CD4-positive, alpha-beta memory T cell (primary cell): ENCODE results near the gene TAF11L10. TPM values are rescaled to one million over a fixed set of nuclear protein-coding genes. Genes with fewer than 3 reads are reported as not detected.
"Not testable (repeated sequence)": the region's sequence is repeated elsewhere in the genome, so short reads cannot be mapped to it uniquely, and the experiment has no call there.

Experiments used
- CTCF ChIA-PET: fragments of 350-600 bp; sonication (Branson Sonifier 250); formaldehyde crosslinking; loops from one replicate; lab custom pipeline; 2021; ENCODE audit warnings: inconsistent platforms; ENCODE audit not compliant: partially characterized antibody; lab: Charles Lee
- POLR2A ChIA-PET: fragments of 350-600 bp; sonication (Branson Sonifier 250); formaldehyde crosslinking; loops from one replicate; lab custom pipeline; 2021; ENCODE audit not compliant: partially characterized antibody; lab: Charles Lee
- DNase-seq, 5 donors: peaks; one replicate each; pipeline versions ENCODE4 v3.0.0 to v3.0.0-alpha.2; 2020 to 2022; ENCODE audit warnings: mixed read lengths in 1 of 5
- H3K27ac ChIP-seq: one replicate; pipeline ENCODE4 v1.7.0; 2013; ENCODE audit warnings: low read depth, low read length
- H3K27me3 ChIP-seq: 2 replicates; pipeline ENCODE4 v1.7.0; 2013; ENCODE audit warnings: mild to moderate bottlenecking, low read length, moderate library complexity; ENCODE audit not compliant: insufficient read depth
- H3K36me3 ChIP-seq: 2 replicates; pipeline ENCODE4 v1.7.0; 2013; ENCODE audit warnings: mild to moderate bottlenecking, low read length, moderate library complexity; ENCODE audit not compliant: insufficient read depth
- H3K4me1 ChIP-seq: 2 replicates; pipeline ENCODE4 v1.7.0; 2013; ENCODE audit warnings: mild to moderate bottlenecking, low read length, moderate library complexity; ENCODE audit not compliant: insufficient read depth
- H3K4me3 ChIP-seq, 2 donors: one replicate each; pipeline ENCODE4 v1.7.0; 2013; ENCODE audit warnings: low read length in 2 of 2, mild to moderate bottlenecking in 1 of 2
- H3K9me3 ChIP-seq, 2 donors: one replicate each; pipeline ENCODE4 v1.7.0; 2013; ENCODE audit warnings: low read length in 2 of 2, control low read depth in 1 of 2; ENCODE audit not compliant: control insufficient read depth in 1 of 2
- H3K27ac Mint-ChIP-seq, 7 donors: one replicate each; pipeline ENCODE4 v1.8.0; 2020 to 2021; ENCODE audit warnings: mixed read lengths in 7 of 7, mild to moderate bottlenecking in 6 of 7, inconsistent platforms in 3 of 7, moderate library complexity in 3 of 7
- H3K27me3 Mint-ChIP-seq, 2 donors: one replicate each; pipeline ENCODE4 v1.8.0; 2020 to 2021; ENCODE audit warnings: mixed read lengths in 2 of 2
- H3K36me3 Mint-ChIP-seq, 2 donors: one replicate each; pipeline ENCODE4 v1.8.0; 2020 to 2021; ENCODE audit warnings: mixed read lengths in 2 of 2, inconsistent platforms in 1 of 2, mild to moderate bottlenecking in 1 of 2
- H3K4me1 Mint-ChIP-seq, 4 donors: one replicate each; pipeline ENCODE4 v1.8.0; 2020 to 2021; ENCODE audit warnings: mixed read lengths in 4 of 4, mild to moderate bottlenecking in 1 of 4
- H3K4me3 Mint-ChIP-seq, 8 donors: one replicate each; pipeline ENCODE4 v1.8.0; 2020 to 2021; ENCODE audit warnings: mixed read lengths in 8 of 8, mild to moderate bottlenecking in 7 of 8, moderate library complexity in 6 of 8, inconsistent platforms in 3 of 8
- H3K9me3 Mint-ChIP-seq, 8 donors: one replicate each; pipeline ENCODE4 v1.8.0; 2020 to 2021; ENCODE audit warnings: mixed read lengths in 8 of 8, mild to moderate bottlenecking in 5 of 8, inconsistent platforms in 3 of 8, moderate library complexity in 1 of 8
- intact Hi-C: fragments of 100-400 bp; cut with micrococcal nuclease; formaldehyde crosslinking; loops from one replicate; pipeline ENCODE4 v1.15.1; 2023
- polyA plus RNA-seq, 2 donors: library from polyadenylated mRNA; unstranded; fragments of 300-500 nt; fragmentation: Illumina TruSeq; gene quantifications; one replicate each; pipeline ENCODE4 v1.2.3, GENCODE V29; 2021
- total RNA-seq, 2 experiments: library from RNA; stranded (reverse); gene quantifications; one replicate each; pipeline ENCODE4 v1.2.3, GENCODE V29; 2021

Gene TAF11L10
- total and polyA plus RNA-seq, 4 experiments from 2014 or later = not detected

DNA sequence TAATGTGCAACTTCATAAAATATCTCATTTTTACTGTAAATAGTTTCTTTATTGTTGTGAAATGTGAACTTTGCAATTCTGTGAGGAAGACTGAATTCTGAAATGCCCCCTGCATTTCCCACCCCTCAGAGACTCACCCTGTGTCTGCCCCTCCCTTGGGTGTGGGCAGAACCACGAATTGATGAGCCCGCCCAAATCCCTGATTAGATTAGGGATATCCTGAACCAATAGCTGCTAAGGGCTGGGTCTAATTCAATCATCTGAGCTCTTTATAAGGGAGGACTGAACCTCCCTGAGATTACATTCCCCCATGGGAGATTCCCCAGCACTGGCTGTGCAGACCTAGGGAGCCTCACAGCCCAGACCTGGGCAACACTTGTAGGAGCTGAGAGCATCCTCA lies 12.5 kb upstream of the TAF11L10 start, which contains the start of gene TAF11L12:
TSS of gene TAF11L12 (plus strand) at position 301 of the 400 bp plus-strand sequence.
- H3K27ac ChIP-seq, H3K4me3 ChIP-seq, H3K4me1 ChIP-seq, POLR2A ChIA-PET, DNase-seq, H3K27ac Mint-ChIP-seq, H3K4me3 Mint-ChIP-seq, H3K36me3 Mint-ChIP-seq, intact Hi-C loops, H3K4me1 Mint-ChIP-seq, H3K27me3 ChIP-seq, H3K27me3 Mint-ChIP-seq, H3K9me3 ChIP-seq, CTCF ChIA-PET, H3K36me3 ChIP-seq: not testable (repeated sequence)
- peaks cover 0 to 11% (median 5%) of the 10 kb centered on the region in 8 donors for H3K9me3 Mint-ChIP-seq

DNA sequence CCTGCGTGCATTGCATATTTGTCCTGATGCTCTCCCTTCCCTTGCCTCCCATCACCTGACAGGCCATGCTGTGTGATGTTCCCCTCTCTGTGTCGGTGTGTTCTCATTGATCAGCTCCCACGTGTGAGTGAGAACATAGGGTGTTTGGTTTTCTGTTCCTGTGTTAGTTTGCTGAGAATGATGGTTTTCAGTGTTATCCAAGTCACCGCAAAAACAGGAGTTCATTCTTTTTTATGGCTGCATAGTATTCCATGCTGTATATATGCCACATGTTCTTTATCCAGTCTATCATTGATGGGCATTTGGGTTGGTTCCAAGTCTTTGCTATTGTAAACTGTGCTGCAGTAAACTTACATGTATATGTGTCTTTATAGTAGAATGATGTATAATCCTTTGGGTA lies 9.8 kb upstream of the TAF11L10 start:
- H3K27ac ChIP-seq, H3K9me3 ChIP-seq, DNase-seq, CTCF ChIA-PET, H3K27me3 Mint-ChIP-seq, H3K9me3 Mint-ChIP-seq, H3K4me3 Mint-ChIP-seq, H3K36me3 ChIP-seq, H3K4me1 Mint-ChIP-seq, H3K36me3 Mint-ChIP-seq, H3K27ac Mint-ChIP-seq, intact Hi-C loops, H3K4me3 ChIP-seq, H3K27me3 ChIP-seq, H3K4me1 ChIP-seq, POLR2A ChIA-PET: not testable (repeated sequence)

DNA sequence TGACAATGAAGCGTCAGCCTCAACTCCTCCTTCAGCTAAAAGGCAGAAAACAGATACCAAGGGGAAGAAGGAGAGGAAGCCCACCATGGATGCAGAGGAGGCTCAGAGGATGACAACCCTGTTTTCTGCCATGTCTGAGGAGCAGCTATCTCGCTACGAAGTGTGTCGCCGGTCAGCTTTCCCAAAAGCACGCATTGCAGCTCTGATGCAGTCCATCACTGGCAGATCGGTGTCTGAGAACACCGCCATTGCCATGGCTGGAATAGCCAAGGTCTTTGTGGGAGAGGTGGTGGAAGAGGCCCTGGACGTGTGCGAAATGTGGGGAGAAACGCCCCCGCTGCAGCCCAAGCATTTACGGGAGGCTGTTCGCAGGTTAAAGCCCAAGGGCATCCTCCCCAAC lies 7.3 kb upstream of the TAF11L10 start:
- H3K4me3 Mint-ChIP-seq = no peak overlapping the region
- POLR2A ChIA-PET = no interaction called here
- CTCF ChIA-PET = no interaction called here

GRCh38 chr5:17603880-17604279 lies 6.3 kb upstream of the TAF11L10 start, which contains the start of gene TAF11L11:
Gene TAF11L11 (plus strand): TSS chr5:17604183.
- intact Hi-C loops, H3K4me1 ChIP-seq, H3K4me1 Mint-ChIP-seq, CTCF ChIA-PET, H3K4me3 ChIP-seq, POLR2A ChIA-PET, H3K4me3 Mint-ChIP-seq, H3K9me3 ChIP-seq, H3K27me3 Mint-ChIP-seq, H3K27ac Mint-ChIP-seq, DNase-seq, H3K9me3 Mint-ChIP-seq, H3K27me3 ChIP-seq, H3K27ac ChIP-seq, H3K36me3 Mint-ChIP-seq, H3K36me3 ChIP-seq: not testable (repeated sequence)

More for the DNA sequence above, 7.3 kb upstream of the TAF11L10 start:
- Mint-ChIP-seq H3K4me1 (no peaks in the 10 kb centered on the region), H3K27ac (no peak overlapping the region), H3K27me3 (no peaks in the 10 kb centered on the region), H3K9me3 (peaks cover 0 to 10% (median 4%) of the 10 kb centered on the region in 8 donors), H3K36me3 (no peaks in the 10 kb centered on the region)
- H3K4me1 ChIP-seq = no peaks in the 10 kb centered on the region
- no peaks in the 10 kb centered on the region for H3K27me3 ChIP-seq
- H3K27ac ChIP-seq = no peak overlapping the region
- DNase-seq = no peak
- H3K9me3 ChIP-seq = no peaks in the 10 kb centered on the region
- H3K36me3 ChIP-seq = no peaks in the 10 kb centered on the region
- H3K4me3 ChIP-seq = no peak overlapping the region
- intact Hi-C loops = no loop called here

DNA sequence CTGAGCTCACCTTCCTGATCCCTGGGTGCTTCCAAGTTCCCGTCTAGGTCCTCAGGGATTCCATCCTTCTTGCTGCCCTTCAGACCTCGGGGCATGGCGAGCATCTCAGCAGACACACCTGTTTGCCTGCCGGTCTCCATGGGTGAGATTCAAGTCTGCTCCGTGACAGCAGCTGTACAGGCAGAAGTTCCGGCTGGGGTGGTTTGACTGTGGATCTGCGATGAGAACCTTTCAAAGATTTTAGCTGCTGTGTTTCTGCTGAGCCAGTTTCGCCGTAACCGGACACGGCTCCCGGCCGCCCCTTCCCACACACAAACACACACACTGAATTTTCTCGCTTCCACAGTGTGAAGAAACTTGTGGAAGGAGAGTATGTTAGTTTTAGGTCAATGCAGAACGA lies 3.4 kb downstream of the TAF11L10 start, which contains the start of gene TAF11L9:
TSS of gene TAF11L9 (minus strand) at position 140 of the 400 bp plus-strand sequence.
- H3K4me1 Mint-ChIP-seq, POLR2A ChIA-PET, H3K27ac Mint-ChIP-seq, H3K27ac ChIP-seq, H3K4me1 ChIP-seq, H3K27me3 ChIP-seq, intact Hi-C loops, H3K9me3 Mint-ChIP-seq, H3K27me3 Mint-ChIP-seq, H3K9me3 ChIP-seq, H3K4me3 ChIP-seq, CTCF ChIA-PET, H3K36me3 Mint-ChIP-seq, H3K4me3 Mint-ChIP-seq, H3K36me3 ChIP-seq, DNase-seq: not testable (repeated sequence)

DNA sequence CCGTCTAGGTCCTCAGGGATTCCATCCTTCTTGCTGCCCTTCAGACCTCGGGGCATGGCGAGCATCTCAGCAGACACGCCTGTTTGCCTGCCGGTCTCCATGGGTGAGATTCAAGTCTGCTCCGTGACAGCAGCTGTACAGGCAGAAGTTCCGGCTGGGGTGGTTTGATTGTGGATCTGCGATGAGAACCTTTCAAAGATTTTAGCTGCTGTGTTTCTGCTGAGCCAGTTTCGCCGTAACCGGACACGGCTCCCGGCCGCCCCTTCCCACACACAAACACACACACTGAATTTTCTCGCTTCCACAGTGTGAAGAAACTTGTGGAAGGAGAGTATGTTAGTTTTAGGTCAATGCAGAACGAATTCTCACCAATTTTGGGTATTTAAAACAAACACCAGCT lies 6.8 kb downstream of the TAF11L10 start, which contains the start of gene TAF11L8:
TSS of gene TAF11L8 (minus strand) at position 101 of the 400 bp plus-strand sequence.
- CTCF ChIA-PET, intact Hi-C loops: not testable (repeated sequence)

DNA sequence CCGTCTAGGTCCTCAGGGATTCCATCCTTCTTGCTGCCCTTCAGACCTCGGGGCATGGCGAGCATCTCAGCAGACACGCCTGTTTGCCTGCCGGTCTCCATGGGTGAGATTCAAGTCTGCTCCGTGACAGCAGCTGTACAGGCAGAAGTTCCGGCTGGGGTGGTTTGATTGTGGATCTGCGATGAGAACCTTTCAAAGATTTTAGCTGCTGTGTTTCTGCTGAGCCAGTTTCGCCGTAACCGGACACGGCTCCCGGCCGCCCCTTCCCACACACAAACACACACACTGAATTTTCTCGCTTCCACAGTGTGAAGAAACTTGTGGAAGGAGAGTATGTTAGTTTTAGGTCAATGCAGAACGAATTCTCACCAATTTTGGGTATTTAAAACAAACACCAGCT lies 12.0 kb downstream of the TAF11L10 start, which contains the start of gene TAF11L7:
TSS of gene TAF11L7 (minus strand) at position 101 of the 400 bp plus-strand sequence.
- H3K4me3 ChIP-seq, H3K4me1 Mint-ChIP-seq, H3K4me1 ChIP-seq, H3K4me3 Mint-ChIP-seq, H3K27me3 Mint-ChIP-seq, H3K27ac Mint-ChIP-seq, H3K27me3 ChIP-seq, H3K9me3 ChIP-seq, H3K36me3 Mint-ChIP-seq, intact Hi-C loops, H3K36me3 ChIP-seq, H3K27ac ChIP-seq, DNase-seq, H3K9me3 Mint-ChIP-seq, POLR2A ChIA-PET, CTCF ChIA-PET: not testable (repeated sequence)

More for the DNA sequence above, 6.8 kb downstream of the TAF11L10 start, which contains the start of gene TAF11L8:
- H3K36me3 ChIP-seq, H3K36me3 Mint-ChIP-seq, POLR2A ChIA-PET, H3K9me3 ChIP-seq, H3K4me1 ChIP-seq, H3K4me1 Mint-ChIP-seq, DNase-seq, H3K4me3 ChIP-seq, H3K9me3 Mint-ChIP-seq, H3K27me3 ChIP-seq, H3K27me3 Mint-ChIP-seq, H3K27ac Mint-ChIP-seq, H3K27ac ChIP-seq, H3K4me3 Mint-ChIP-seq: not testable (repeated sequence)
